Measurements from ENCODE around the gene TNFRSF9. TPM values are rescaled to one million over a fixed set of nuclear protein-coding genes. Genes with fewer than 3 reads are reported as not detected.
"Not testable (repeated sequence)": the region's sequence is repeated elsewhere in the genome, so short reads cannot be mapped to it uniquely, and the experiment has no call there.

TNFRSF9 gene
- total RNA-seq, 4 donors from 2014 or later: 0.66 to 1.7 TPM; not detected in 2

DNA sequence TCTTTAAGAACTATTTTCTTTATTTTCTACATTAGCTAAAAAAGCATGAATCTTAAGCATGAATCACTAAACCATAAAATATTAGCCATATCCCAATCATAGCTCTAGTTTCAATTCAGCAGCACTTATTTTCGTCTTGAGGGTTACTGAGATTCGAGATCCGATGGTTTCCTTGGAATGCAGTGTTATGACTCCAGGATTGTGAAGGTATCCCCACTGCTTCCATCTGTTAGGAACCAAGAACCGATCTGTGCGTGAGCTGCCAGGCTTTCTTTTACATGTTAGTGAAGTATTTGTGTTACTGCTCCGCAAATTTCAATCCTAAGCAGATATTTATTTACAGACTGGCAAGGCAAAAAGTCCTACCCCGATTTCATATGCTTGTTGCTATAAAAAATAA is 18.8 kb downstream of the TNFRSF9 start:
- H3K4me1 ChIP-seq: no peaks in the 10 kb centered on the region
- H3K4me3 ChIP-seq: no peak overlapping the region
- no peaks in the 10 kb centered on the region for H3K27me3 ChIP-seq
- no peaks in the 10 kb centered on the region for H3K36me3 ChIP-seq
- no peak overlapping the region for H3K27ac ChIP-seq
- no peak for DNase-seq
- TF ChIP-seq, protein P1, sequence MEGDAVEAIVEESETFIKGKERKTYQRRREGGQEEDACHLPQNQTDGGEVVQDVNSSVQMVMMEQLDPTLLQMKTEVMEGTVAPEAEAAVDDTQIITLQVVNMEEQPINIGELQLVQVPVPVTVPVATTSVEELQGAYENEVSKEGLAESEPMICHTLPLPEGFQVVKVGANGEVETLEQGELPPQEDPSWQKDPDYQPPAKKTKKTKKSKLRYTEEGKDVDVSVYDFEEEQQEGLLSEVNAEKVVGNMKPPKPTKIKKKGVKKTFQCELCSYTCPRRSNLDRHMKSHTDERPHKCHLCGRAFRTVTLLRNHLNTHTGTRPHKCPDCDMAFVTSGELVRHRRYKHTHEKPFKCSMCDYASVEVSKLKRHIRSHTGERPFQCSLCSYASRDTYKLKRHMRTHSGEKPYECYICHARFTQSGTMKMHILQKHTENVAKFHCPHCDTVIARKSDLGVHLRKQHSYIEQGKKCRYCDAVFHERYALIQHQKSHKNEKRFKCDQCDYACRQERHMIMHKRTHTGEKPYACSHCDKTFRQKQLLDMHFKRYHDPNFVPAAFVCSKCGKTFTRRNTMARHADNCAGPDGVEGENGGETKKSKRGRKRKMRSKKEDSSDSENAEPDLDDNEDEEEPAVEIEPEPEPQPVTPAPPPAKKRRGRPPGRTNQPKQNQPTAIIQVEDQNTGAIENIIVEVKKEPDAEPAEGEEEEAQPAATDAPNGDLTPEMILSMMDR (IDR thresholded peaks at IDR 0.05): no peak
- TF ChIP-seq POLR2A (IDR thresholded peaks at IDR 0.05): no peak
- H3K9me3 ChIP-seq: no peaks in the 10 kb centered on the region

DNA sequence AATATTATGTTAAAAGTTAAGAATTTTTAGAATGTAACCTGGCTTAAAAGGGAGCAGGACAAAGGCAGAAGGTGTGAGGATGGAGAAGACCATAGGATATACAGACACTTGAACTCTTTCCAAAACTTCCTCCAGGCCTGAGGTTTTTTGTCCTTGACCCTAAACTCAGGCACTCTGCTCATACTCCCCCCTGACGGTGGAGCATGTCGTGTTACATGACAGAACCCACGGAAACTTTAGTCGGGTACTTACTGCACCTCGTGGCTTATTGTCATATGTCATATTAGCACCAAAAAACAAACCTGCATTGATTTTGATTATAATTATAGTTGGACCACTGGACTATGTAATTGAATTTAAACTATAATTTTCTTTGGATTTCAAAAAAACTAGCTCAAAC is 20.8 kb downstream of the TNFRSF9 start:
- Histone ChIP-seq H3K9me3 (no peaks in the 10 kb centered on the region), H3K27me3 (no peaks in the 10 kb centered on the region), H3K4me3 (no peak overlapping the region), H3K27ac (no peak overlapping the region), H3K36me3 (no peaks in the 10 kb centered on the region), H3K4me1 (no peaks in the 10 kb centered on the region)
- no peak for DNase-seq
- TF ChIP-seq, protein P1 (IDR thresholded peaks at IDR 0.05): no peak
- TF ChIP-seq POLR2A (IDR thresholded peaks at IDR 0.05): no peak

DNA sequence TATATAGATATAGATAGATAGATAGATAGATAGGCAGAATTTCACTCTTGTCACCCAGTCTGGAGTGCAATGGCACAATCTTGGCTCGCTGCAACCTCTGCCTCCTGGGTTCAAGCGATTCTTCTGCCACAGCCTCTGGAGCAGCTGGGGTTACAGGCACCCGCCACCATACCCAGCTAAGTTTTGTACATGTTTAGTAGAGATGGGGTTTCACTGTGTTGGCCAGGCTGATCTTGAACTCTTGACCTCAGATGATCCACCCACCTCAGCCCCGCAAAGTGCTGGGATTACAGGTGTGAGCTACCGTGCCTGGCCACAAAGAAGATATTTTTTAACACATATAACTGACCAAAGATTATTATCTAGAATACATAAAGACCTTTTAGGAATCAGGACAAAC is 22.7 kb downstream of the TNFRSF9 start:
- H3K36me3 ChIP-seq, DNase-seq, H3K9me3 ChIP-seq, H3K4me3 ChIP-seq, H3K4me1 ChIP-seq, H3K27ac ChIP-seq, H3K27me3 ChIP-seq: not testable (repeated sequence)

DNA sequence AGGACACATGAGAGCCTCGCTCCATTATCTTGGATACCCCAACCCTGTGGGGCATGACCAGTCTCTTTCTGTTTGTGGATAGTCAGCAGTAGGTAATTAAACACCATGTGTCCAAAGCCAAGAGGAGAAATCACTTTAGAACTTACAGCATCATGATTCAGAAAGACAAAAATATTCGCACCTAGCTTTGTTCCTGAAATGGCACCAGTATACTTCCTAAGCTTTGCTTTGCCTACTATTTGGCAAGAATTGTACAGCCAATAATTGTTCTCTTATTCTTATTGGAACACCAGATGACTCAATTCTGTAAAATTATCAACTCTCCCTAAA is 24.2 kb downstream of the TNFRSF9 start:
- no peak overlapping the region for H3K27ac ChIP-seq
- TF ChIP-seq, protein P1 (IDR thresholded peaks at IDR 0.05): no peak
- no peak for TF ChIP-seq POLR2A (IDR thresholded peaks at IDR 0.05)
- no peaks in the 10 kb centered on the region for H3K4me1 ChIP-seq
- no peak for DNase-seq
- no peaks in the 10 kb centered on the region for H3K27me3 ChIP-seq
- H3K9me3 ChIP-seq: no peaks in the 10 kb centered on the region
- H3K36me3 ChIP-seq: no peaks in the 10 kb centered on the region
- H3K4me3 ChIP-seq: no peak overlapping the region

DNA sequence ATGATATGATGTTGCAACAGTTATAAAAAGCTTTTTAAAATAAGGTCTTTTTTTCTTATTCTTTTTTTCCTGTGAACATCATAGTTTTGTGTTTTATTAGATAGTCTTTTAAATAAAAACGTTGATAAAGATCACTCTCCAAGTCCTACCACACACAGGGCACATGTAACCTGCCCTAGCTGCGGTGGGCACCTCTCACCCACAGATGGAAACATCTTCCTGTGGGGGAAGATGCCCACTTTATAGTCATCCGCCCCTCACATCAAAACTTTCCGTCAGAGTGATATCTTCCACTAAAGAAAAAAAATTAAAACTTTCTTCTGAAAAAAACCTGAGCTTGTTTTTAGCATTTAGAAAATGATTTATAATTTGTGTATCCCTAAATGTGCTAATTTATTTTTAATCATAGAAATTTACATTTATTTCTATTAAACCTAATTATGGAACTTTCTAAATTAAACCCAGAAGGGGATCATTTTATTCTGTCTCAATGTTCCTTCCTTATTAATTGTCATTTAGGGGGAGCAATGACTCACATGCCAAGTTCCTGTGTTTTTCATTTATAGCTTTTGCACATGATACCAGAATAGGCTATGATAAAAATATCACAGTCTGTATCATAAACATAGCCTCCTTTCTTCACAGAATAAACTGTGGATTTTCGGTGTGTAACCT is 24.7 kb downstream of the TNFRSF9 start:
- no peak overlapping the region for H3K27ac ChIP-seq
- no peaks in the 10 kb centered on the region for H3K9me3 ChIP-seq
- TF ChIP-seq, protein P1 (IDR thresholded peaks at IDR 0.05): no peak
- TF ChIP-seq POLR2A (IDR thresholded peaks at IDR 0.05): no peak
- H3K36me3 ChIP-seq: no peaks in the 10 kb centered on the region
- H3K27me3 ChIP-seq: no peaks in the 10 kb centered on the region
- DNase-seq: no peak
- no peak overlapping the region for H3K4me3 ChIP-seq
- H3K4me1 ChIP-seq: no peaks in the 10 kb centered on the region

DNA sequence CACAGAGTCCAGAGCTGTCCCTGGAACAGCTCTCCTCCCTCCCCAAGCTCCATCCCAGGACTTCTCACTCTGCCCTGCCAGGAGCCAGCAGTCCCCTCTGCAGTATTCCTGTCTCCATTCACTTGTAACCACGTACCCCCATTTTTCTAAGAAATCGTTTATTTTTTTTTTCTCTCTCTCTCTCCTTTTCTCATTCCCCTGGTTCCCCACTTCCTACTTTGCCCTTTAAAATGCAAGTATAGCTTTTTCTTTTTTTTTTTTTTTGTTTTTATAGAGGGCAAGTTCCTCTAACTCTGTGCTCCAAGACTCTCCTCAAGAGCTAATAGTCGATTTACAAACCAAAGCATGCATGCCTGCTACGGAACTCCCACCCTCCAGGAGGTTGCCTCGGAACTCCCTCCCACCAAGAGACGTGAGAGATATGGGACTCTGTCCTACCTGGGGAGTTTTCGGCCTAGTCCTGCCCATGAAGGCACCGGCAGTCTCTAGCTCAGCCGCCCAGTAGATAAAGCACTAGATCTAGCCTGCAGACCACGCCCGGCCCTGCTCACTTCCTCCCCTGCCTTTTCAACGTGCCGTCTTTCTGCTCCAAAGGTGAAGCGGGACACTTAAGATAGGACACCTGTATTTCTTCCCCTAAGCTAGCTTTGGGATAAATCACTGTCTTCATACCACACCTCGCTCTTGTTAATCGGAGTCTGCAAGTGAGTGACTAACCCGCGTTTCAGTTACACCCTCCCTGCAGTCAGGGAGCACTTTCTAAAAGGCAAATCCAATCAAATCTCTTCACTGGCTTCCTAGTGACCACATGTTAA is 27.7 kb downstream of the TNFRSF9 start:
- peak in 2 of 3 donors; percentile 38 to 59 for DNase-seq
- H3K36me3 ChIP-seq: no peaks in the 10 kb centered on the region
- no peaks in the 10 kb centered on the region for H3K9me3 ChIP-seq
- TF ChIP-seq POLR2A (IDR thresholded peaks at IDR 0.05): no peak
- TF ChIP-seq, protein P1 (IDR thresholded peaks at IDR 0.05): no peak
- H3K27ac ChIP-seq: peak overlapping the region in 1 of 4 donors; percentile 38
- H3K4me3 ChIP-seq: peak overlapping the region in 1 of 4 donors; percentile 33
- H3K27me3 ChIP-seq: no peaks in the 10 kb centered on the region
- no peaks in the 10 kb centered on the region for H3K4me1 ChIP-seq
